ENCODE results near the gene ATP11A.

DNA sequence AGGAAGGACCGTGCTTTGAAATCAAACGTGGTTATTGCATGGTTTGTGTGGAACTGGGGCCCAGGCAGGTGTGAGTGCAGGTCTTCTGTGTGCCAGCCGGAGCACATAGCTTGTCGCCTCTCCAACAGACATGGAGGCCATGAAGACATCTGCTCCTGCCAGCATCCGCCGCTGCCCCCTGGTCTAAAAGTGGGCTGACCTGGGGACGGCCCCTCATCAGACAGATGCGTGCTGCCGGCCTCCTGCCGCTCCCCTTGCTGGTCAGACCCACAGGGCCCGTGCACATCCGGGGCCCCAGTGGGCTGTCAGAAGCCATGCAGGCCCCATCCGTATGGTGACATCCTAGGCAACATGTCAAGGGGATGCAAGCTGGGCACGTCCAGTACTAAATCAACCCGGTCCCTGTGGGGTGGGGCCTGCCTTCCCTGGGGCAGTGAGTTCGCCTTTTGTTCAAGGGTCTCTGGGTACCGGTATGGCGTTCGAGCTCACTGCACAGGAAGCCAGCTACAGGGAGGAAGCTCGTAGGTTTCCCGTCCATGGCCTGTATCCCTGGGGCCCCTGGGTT, 191.2 kb downstream of the ATP11A start:
- TF ChIP-seq, protein P1, sequence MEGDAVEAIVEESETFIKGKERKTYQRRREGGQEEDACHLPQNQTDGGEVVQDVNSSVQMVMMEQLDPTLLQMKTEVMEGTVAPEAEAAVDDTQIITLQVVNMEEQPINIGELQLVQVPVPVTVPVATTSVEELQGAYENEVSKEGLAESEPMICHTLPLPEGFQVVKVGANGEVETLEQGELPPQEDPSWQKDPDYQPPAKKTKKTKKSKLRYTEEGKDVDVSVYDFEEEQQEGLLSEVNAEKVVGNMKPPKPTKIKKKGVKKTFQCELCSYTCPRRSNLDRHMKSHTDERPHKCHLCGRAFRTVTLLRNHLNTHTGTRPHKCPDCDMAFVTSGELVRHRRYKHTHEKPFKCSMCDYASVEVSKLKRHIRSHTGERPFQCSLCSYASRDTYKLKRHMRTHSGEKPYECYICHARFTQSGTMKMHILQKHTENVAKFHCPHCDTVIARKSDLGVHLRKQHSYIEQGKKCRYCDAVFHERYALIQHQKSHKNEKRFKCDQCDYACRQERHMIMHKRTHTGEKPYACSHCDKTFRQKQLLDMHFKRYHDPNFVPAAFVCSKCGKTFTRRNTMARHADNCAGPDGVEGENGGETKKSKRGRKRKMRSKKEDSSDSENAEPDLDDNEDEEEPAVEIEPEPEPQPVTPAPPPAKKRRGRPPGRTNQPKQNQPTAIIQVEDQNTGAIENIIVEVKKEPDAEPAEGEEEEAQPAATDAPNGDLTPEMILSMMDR (IDR thresholded peaks at IDR 0.05) = no peak
- no peak for TF ChIP-seq POLR2A (IDR thresholded peaks at IDR 0.05)

Data from thyroid gland (tissue), 4 donors.